Activated CD8-positive, alpha-beta memory T cell treated with anti-CD3 and anti-CD28 coated beads, Interleukin-2, amount 50 U/mL, for 4 hours (primary cell): ENCODE data around the gene SLC7A1.

Source experiments
- DNase-seq: peaks from one replicate; pipeline ENCODE4 v3.0.0-alpha.2; 2020

Gene SLC7A1

DNA sequence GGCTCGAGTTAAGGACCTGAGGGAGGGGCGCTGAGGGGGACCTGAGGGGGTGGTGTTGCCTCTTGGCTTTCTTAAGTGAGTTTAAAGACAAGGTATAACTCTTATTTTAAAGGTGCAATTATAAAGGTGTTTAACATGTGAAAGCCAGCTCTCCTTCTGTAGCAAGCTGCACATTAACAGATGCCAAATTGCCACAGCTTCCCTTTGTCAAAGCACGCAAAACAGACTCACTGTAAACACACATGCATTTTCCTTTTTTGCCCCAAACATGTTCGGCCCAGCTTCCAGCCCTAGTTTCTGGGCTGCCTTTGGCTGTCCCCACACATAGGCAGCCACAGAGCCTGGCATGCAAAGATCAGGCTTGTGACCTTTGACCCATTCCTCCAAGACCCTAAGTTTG is 111.9 kb downstream of the SLC7A1 start:
- no peak for DNase-seq

DNA sequence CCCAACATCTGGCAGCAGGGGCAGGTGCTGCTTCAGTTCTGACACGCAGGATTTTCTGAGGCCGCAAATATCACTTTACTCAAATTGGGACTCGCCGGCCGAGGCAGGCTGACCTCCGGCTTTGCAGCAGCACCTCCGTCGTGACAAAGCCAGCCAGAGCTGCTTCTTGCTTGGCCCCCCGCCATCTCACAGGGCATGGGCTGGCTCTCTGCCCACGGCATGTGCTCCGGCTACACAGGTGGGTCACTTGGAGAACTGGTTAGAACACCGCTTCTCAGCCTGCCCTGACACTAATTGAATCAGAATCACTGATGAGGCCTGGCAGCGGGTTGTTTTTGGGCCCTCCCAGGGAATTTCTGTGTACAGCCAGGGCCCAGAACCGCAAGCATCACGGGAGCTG is 112.3 kb downstream of the SLC7A1 start:
- no peak for DNase-seq

DNA sequence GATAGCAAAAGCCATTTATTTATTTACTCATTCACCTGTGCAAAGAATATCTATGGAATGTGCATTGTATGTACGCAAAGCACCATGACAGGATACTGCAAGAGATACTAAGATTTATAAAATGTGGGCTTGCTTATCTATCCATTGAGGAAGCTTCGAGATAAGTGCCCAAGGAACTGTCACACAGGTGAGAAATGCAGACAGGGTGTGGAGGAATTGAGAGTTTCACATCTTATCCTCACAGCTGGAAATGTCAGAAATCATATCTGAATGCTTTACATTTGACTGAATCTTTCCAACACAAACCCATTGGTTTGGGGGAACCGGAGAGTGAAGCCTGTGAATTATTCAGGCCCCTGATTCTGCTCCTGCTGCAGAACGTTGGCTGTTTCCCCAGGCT is 113.0 kb downstream of the SLC7A1 start:
- no peak for DNase-seq

DNA sequence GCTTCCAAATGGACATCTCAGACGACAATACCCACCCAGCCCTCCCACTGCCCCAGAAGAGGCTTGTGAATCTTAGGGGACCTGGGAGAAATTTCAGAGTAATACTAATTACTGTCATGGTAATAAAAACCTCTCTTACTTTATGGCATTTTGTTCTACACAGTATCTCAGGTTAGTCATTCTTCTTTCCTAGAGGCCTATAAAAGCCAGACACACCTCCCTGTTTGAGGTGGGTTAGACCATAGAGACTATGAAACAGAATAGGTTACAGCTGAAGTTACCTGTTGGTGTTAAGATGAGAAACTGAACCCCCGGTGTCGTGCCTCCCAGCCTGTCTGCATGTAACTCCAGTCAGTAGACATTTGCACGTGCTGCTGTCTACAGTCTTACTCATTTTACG is 113.9 kb downstream of the SLC7A1 start:
- no peak for DNase-seq

DNA sequence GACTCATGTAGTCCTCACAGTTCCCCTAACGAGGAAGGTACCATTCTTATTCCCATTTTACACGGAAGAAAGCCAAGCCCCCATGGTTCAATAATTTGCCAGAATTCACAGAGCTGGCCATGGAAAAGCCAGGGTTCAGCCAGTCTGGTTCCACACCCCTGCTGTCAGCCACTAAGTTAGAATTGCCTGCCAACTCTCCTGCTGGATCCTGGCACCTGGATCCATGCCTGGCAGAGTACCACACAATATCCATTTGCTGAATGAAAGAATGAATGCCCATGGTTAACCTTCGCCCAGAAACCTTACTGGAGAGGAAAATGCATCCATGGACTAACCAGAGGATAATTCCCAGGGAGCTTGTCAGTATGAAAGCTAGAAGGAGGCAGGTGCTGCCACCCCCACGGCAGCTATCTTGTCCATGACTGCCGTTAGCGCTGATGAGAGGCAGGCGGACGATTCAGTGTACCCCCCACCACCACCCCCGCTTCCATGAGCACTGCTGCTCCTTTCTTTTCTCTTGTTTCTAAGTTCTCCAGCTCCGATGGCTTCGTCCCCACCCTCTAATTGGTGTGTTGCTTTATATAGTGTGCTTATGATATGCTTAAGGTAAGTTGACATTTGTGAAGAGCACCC is 114.5 kb downstream of the SLC7A1 start:
- DNase-seq = no peak

DNA sequence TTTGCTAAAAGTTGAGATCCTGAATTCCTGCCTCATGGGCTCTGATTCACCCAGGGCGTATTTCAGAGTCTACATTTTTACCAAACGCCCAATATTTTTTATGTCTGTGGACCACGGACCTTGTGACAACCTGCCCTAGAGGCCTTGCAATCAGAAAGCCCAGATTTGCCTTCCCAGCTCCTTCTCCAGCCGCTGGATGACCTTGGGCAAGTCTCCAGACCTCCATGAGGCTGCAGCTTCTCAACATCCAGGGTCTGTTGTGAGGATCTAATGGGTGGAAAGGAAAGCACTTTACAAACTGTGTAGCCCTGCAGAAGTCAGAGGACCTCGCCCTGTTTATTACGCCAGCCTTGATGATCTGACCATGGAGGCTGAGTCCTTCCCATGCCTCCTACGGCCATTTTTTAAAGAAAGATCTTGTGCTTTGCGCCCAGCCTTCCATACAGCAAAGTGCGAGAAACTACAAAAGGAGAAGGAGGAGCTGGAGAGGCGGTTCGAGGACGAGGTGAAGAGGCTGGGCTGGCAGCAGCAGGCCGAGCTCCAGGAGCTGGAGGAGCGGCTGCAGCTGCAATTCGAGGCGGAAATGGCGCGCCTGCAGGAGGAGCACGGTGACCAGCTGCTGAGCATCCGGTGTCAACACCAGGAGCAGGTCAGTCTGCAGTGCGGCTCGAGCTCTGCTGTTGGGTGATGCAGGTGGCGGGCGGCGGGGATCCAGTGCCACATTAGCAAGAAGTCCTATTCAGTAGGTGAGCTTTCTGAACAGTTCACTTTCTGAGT is 115.6 kb downstream of the SLC7A1 start:
- no peak for DNase-seq

DNA sequence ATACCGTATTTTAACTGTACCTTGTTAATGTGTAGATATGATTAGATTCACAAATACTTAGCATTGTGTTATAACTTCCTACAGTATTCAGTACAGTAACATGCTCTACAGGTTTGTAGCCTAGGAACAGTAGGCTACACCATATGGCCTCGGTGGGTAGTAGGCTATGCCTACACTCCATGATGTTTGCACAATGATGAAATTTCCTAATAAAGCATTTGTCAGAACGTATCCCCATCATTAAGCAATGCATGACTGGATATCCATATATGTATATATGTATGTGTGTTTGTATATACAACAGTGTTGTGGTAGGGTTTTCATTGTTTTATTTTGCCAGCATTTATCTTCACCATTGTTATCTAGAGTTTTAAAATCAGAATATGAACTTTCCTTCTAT is 119.4 kb downstream of the SLC7A1 start:
- DNase-seq = no peak

DNA sequence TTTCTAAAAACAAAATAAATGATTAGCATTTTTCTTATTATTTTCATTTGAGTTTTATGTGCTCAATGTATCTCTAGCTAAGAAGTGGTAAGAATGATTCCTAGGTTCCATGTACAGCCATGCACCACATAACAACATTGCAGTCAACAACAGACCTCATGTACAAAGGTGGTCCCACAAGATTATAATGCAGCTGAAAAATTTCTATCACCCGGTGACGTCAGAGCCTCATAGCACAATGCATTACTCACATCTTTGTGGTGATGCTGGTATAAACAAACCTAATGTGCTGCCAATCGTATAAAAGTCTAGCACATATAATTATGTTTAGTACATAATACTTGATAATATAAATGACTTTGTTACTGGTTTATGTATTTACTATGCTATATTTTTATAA is 120.5 kb downstream of the SLC7A1 start:
- no peak for DNase-seq

DNA sequence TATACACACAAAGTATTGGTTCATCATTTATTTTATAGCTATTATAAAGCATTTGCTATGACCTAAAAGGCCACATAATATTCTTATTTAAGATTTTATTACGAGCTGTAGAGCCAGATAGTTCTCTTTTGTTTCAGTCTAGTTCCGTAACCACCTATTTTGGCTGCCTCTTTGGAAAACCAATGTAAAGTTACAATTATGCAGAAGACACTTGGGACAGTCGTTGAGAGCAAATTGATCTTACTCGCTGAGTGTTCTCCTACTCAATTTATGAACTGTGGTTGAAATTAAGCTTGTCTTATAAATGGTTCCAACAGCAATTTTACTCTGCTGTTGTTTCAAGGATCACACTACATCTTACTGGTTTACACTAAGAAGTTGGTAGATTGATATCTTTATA is 122.3 kb downstream of the SLC7A1 start:
- no peak for DNase-seq

DNA sequence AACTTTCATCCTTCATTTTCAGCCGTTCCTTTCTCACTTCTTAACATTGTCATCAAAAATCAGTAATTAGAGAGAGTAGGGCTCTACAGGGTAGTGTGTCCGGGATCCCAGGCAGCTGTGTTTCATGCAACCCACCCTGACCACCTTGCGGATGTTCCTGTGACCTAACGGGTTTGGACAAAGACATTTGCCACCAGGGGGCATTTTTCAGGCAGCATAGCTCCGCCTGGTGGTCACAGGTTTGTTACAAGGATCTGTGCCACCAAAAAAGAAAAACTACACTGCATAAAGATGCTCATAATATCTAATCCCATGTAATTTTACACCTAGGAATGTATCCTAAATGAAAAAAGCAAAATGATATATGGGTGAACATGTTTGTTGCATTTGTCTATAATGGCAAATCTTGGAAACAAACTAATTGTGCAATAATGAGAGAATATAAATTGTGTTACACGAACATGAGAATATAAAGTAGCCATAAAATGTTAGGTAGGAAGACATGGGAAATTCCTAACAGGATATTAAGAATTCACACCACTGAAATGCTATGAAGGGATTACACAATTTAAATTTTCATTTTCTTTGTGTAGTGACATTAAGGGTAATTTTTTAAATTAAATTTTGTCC is 123.0 kb downstream of the SLC7A1 start:
- DNase-seq = peak; percentile 30

DNA sequence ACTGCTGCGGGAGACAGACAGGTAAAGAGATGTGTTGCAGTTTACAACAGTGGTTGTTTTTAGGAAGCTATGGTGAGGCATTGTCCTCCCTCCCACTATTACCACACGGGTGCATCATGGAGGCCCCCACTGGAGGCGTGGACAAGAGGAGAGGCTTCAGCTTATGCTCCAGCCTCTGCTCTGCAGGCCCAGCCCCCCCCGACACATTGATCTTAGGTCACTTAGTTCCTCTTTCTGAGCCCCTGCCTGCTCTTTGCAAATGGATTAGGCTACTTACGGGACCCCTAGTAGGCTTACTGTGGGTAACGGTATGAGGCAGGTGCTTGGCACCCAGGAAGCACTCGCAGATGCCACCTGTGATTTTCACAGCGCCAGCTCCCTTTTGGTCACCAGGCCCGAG is 123.9 kb downstream of the SLC7A1 start:
- no peak for DNase-seq

DNA sequence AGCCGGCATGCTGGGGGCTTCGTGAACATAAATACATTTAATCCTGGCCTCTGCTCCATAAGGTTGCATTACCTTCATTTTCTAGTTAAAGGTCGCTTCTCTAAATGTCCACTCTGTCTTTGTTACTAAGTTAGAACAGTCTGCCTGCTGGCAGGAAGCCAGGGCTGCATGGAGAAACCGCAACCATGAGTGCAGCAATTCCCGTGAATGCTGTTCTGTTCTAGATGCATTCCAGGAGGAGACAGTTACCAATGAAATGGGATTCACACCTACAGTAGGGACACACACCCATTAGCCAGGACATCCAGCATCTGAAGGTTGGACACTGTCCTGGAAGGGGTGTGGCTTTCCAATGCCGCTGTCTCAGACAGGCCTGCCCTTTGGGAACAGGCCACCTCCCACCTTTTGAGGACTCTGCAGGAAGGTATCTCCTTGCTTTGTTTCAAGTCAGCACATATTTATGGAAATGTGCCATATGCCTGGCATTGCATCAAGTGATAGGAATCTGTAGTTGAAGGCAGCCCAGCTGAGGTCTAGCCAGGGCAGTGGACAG is 129.7 kb downstream of the SLC7A1 start:
- no peak for DNase-seq

DNA sequence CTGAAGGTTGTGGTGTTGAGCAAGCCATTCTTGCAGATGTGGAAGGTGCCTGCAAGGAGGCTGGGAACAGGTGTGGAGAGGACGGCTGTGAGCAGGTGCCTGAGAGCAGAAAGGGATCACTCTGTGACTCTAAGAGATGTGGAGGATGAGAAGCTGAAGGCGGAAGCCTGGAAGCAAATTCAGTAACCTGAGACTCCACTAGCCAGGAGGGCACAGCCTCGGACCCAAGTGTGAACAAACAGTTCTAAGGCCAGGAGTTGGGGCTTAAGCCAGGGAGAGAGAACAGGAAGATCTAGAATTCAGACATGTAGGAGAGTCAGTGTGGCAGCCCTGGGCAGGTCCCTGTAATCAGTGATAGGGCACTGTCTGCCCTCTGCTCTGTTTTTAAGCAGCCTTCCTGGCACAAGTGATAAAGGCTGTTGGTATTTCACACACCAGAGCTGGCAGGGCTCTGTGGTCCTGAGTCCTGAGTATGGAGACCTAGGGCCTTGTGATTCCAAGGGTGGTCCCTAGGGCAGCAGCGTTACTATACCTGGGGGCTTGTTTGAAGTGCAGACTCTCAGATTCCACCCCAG is 131.3 kb downstream of the SLC7A1 start:
- DNase-seq = no peak

DNA sequence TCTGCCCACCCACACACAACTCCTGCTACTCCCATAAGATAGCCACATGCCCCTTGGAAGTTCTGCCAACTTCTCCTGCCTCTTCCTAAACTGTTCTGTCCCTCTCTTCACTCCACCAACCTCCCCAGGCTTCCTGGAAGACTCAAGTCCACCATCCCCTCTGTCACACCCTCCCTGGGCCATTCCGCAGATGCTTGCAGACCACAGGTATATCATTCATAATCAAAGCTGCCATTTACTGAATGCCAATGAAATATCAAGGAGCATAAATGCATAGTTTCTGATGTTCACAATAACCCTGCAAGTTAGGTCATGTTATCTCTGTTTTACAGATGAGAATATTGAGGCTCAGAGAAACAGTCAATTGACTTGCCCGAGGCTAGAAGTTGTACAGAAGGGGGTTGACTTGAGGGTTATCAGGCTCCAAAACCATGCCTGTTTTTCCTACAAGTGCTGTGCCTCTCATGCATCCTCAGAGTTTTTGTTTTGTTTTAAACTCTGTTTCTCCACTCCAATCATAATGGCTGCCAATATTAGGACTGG is 135.6 kb downstream of the SLC7A1 start:
- DNase-seq = no peak
